ENCODE measurements around the gene GALNT18.
A peak's percentile ranks its signal among the peaks of the same experiment; 100 is the strongest.

The GALNT18 gene

DNA sequence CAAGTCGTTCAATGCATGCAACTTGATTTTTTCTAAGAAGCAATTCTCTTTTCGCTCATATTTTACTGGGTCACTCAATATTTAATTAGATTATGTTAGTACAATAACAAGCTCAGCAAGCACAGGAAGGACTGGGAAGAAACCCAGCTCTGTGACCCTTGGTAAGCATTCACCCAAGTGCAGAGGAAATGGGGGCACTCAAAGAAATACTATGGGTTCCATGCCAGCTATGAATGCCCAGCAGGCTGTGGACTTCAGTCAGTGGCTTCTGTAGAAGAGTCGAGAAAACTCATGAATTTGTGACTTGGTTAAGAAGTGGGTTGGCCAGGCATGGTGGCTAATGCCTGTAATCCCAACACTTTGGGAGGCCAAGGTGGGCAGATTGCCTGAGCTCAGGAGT, 123.6 kb downstream of the GALNT18 start:
- DNase-seq (ENCODE audit: low spot score) = peak; percentile 41

DNA sequence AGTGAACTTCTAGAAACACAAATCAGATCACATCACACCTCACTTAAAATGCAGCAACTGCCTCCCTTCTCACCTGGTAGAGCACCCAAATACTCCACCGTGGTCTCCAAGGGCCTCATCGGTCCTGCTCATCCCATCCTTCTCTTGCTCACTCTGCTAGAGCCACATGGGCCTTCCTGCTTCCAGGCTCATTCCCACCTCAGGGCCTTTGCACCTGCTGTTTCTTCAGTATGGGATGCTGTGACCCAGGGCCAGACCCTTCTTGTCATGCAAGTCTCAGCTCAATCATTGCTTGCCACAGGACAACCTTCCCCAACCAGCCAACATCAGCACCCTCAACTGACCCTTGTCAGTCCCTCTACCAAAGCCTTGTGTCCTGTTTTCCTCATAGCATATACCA, 124.9 kb downstream of the GALNT18 start:
- DNase-seq (ENCODE audit: low spot score) = no peak

DNA sequence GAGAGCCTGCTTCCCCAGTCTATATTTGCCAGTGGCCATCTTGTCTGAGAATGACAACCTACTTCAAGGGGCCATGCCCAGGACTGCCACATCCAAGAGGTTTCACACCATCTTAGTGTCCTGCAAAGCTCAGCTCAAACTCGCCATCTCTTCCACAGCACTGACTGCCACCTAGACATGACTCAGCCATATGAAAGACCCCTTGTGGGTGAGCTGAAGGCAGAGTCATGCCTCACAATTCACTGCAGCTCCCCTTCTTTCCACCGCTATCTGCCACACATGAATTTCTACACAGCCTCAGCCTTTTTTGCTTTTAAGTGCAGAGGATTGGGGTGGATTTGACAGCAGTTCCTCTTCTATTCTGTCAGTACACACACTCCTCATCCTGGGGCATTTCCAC, 127.5 kb downstream of the GALNT18 start:
- DNase-seq (ENCODE audit: low spot score) = no peak

DNA sequence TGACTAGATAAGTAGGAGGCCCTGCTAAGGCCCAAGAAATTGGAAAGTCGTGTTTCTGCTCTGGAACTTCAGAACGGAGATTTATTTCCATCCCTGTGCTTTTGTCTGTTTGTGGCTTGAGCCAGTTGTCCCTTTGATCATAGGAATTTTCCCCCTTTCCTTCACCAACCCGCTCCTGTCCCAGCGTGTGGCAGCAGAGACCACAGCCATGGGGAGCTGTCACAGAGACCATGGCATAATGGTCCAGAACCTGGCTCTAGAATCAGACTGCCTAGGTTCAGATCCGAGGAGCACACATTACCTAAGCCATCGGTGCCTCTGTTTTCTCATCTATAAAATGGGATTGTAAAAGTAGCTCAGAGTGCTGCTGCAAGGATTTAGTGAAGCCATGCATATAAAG, 128.1 kb downstream of the GALNT18 start:
- DNase-seq (ENCODE audit: low spot score) = no peak

DNA sequence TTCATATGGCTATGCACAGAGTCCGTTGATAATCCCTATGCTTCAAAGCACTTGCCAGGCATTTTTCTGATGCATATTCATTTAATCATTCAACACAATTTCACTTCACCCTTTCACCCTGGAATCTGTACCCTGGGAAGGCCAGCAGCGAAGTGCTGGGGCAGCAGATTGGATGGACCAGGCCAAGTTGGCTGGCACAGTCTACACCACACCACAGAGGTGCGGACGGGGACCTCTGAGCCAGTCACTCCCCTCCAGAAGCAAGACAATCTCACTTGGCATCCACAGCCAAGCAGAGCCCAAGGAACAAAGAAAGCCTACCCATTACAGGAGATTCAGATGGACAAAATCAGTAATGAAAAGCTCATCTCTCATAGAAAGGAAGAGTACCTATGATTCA, 130.2 kb downstream of the GALNT18 start:
- no peak for DNase-seq (ENCODE audit: low spot score)

DNA sequence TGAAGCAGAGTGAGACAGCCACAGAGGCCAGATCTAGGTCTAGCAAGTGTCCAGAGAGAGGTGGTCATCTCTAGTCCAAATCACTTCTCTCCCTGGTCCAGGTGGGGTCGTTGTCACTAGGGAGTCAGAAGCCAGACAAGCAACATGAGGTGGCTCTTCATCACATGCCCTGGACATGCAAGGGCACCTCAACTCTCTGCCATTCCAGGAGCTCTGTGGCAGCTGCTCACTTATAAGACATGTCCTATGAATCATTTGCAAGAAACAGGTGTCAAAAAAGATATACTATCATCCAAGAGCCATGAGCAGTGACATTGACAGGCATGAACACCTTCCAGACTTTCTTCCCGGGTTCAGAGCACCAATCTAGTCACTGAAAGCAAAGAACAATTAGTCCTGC, 130.8 kb downstream of the GALNT18 start:
- no peak for DNase-seq (ENCODE audit: low spot score)

DNA sequence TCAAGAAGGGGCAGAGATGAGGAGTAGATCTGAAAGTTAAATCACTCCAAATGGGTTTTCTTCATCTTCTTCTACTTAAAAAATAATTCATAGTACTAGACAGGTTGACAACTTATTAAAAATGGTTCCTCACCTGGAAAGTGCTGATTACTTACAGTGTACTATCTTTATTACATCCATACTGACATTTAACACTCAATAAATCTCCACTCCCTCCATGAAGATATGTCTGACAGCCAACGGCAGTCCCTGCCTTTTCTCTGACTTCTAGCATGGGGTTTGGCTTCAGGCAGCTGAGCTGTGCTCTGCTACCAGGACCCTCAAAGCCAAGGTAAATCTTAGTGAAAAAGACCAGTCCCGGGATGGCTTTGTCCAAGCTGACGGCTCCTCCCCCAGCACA, 135.4 kb downstream of the GALNT18 start:
- no peak for DNase-seq (ENCODE audit: low spot score)

DNA sequence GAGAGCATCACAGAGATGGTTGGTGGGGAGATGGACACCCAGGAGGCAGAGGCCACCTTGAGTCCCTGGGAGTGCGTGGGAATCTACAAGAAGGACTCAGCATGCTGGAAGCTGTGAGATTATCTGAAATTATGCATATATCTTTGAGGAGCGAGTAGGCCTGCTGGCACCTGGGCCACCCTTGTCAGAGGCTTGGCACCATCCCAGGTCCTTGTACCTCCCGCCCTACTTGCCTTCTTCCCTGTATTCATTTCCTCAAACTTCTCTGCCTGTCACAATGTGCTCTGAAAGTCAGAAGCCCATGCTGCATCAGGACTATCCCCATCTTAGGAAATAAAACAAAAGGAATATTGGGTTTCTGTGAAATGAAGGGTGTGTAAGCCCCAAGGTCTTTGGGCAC, 135.8 kb downstream of the GALNT18 start:
- no peak for DNase-seq (ENCODE audit: low spot score)

DNA sequence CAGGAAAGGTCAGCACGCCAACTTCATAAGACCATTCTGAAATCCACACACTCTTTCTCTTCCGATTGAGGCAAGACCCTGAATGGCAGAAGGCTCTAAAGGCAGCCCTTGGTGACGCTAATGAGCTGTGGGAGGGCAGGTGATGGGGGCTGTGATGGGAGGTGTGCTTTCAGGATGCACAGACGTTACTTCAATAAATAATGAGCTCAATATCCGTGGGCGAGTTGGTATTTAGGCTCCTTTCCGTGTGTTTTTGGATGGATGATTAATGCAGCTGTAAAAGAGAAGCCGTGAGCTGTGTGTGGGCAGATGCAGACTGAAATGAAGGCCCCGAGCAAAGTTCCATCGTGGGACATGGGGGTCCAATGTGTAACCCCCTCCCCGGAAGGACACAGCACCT, 138.2 kb downstream of the GALNT18 start:
- DNase-seq (ENCODE audit: low spot score) = no peak

DNA sequence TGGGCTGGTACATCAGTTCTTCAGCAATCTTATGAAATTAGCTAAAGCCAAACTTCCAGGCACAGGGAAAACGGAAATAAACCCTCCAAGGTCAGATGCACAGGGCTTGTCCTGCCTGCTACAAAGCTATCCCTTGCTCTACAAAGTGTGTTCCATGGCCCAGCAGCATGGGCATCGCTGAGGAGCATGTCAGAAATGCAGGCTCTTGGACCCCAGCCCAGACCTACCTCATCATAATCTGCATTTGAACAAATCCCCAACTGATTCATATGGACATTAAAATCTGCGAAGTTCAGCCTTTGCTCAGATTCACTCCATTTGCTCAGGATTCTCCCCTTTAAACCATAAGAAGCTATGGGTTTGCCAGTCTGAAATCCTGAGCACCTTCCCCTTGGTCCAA, 139.1 kb downstream of the GALNT18 start:
- no peak for DNase-seq (ENCODE audit: low spot score)

DNA sequence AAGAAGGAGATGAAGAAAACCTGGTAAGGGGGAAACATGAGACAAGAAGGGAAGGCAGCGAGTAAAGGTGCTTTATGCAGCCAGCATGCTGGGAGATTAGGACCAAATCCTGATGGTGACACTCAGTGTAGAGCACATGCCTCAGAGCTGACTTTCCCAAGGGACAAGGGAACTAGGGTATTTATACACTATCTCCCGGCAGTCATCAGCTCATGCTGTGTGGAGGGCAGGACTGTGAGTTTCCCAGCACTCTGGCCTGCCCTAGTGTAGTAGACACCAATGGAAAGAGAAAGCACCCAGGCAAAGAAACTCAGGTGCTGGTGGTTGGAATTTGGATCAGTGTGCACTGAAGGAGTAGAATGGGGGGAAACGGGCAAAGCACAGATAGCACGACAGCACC, 140.4 kb downstream of the GALNT18 start:
- DNase-seq (ENCODE audit: low spot score) = no peak

DNA sequence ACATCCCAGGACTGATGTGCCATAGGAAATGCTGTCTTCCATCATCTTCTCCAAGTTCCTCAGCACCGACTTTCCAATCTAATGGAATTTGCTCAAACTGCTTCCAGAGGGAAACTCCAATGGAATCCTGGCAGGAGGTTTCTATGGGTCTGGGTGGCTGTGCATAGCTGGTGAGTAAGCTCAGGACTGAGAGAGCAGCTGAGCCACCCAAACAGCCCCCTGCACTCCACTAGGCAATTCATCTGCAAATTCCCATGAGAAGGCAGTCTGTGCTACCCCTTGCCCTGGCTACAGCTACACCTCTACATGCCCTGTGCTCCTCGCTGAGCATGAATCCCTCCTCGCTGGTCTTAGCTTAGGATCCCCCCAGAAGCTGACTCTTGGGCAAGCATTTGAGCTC, 140.8 kb downstream of the GALNT18 start:
- no peak for DNase-seq (ENCODE audit: low spot score)

DNA sequence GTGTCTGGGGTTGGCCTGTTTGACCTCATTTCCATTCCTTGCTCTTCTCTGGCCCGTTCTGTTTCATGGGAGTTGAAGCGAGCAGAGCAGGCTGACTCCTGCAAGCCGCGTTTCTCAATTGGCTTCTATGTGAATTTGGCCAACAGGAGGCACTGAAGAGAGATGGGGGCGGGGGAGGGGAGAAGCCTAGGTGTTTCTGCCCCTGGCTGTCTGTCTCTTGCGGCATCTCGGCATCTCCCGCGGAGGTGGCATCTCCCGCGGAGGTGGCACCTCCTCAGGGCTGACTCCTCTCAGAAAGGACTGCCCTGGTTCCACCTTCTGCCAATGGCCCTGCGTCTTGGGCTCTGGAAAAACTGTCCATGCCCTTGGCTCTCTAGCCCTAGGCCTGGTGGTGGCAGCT, 143.1 kb downstream of the GALNT18 start:
- DNase-seq (ENCODE audit: low spot score) = no peak

DNA sequence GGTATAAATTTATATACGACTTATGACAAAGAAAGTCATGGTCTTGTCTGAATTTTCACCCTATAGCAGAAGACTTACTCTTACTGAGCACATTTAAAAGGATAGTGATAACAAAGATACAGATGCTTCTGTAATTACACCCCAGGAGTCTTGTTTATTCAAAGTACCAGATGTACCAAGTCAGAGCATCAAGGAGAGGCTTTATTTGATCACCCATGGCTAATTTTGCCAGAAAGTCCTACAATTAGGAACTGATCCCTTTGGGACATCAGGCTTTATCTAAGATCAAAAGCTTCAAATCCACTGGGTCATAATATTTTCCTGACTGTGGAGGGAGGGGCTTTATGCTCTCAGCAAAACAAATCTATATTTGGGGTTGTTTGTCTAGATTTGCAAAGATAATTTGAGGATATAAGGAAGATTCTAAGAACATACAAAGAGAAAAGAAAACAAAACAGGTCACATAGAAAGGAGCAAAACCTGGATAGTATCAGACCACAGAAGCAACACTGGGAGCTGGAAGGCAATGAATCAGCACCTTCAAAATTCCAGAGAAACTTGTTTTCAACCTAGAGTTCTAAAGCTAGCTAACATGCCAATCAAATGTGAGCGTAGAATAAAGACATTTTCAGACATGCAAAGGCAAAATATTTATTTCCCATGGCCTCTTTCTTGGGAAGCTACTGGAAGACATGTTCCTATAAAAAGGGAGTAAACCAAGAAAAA, 143.9 kb downstream of the GALNT18 start:
- DNase-seq (ENCODE audit: low spot score) = no peak

DNA sequence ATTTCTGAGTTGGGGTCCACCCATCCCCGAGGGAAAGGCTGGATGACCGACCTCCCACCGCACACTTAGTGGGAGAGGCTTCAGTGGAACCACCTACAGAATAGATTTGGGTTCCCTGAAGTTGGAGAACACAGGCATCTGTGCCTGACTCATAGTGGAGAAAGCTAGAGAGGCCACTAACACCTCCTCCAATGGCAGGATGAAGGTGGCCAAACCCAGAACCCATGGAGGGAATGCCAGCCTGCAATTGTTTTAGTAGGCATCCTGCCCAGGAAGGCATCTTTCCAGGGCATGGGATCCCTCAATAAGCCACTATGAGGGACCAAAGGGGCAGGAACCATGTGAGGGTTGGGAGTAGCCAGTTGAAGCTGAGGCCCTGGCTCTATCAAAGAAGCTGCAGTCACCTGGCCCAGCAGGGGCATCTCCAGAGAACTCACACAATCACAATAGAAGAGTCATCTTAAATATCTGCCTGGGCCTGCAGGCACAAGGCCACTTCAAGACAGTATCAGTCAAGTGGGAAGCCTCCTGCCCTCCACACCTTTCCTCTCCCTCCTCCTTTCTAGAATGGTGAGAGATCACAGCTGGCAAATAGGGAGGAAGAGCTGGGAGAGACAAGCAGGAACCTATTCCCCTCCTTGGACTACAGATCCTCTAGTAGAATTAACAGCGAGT, 144.7 kb downstream of the GALNT18 start:
- peak; percentile 66 for DNase-seq (ENCODE audit: low spot score)

DNA sequence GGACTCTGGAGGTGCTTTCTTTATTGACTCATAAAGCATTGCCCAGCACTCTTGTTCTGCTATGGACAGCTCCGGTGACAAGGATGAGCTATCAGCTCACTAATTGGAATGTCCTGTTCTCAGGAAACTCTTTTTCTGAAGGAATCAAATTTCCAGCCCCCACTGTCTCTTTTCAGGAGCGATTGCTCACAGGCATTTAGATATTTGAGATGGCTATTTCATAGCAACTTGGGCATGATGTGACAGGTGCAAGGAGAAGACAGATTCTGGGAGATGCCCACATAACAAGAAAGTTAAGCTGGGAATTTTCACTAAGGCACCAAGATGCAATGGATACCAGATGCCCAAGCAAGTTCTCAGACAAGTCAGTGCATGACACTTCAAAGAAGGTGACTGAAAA, 145.3 kb downstream of the GALNT18 start:
- no peak for DNase-seq (ENCODE audit: low spot score)

DNA sequence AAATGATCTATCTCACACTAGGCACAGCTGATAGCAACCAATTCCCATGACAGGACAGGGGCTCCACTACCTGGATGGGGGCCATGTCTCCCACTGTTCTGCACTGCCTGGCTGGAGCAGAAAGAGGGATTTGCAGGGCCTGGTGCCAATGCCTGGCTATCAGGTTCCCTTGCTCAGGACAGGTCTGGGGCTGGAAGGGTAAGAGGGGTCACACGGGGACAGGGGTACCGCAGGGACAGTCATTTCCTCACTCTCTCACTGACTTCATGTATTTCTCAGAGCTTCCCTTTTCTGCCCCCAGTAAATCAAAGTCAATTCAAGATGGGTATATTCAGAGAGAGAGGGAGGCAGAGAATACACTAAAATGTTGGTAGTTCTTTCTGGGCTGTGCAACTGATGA, 149.7 kb downstream of the GALNT18 start:
- no peak for DNase-seq (ENCODE audit: low spot score)

DNA sequence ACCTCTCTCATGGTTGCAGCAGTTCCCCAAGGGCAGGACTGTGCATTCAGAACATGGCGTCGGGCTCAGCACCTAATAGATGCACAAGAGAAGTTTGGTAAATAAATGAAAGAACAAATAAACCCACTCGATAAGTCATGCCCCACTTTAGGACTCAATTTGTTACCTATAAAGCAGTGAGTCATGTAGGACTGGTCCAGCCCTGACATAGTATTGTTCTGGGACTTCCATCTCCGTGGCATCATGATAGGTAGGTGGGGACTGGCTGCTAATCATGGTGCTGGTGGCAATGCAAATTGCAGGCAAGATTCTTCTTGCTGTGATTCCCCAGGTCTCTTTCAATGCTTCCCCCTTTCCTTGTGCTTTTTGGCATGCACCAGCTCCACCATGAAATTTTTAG, 150.6 kb downstream of the GALNT18 start:
- DNase-seq (ENCODE audit: low spot score) = no peak

DNA sequence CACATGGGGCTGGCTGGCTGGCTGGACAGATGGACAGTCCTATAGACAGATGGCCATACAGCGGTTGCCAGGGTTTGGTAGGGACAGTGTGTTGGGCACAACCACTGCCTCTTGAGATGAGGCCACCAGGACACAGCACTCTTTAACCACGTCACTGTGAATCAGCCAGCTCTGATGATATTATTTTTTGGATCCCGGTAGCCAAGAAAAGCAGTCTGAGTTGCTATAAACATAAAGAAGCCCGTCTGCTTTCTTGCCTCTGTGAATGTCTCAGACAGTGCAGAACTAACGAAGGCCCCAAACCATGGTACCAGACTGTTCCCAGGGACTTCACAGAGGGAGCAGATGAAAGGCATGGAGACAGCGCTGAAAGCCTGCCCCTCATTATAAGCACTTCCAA, 152.9 kb downstream of the GALNT18 start:
- DNase-seq (ENCODE audit: low spot score) = no peak

DNA sequence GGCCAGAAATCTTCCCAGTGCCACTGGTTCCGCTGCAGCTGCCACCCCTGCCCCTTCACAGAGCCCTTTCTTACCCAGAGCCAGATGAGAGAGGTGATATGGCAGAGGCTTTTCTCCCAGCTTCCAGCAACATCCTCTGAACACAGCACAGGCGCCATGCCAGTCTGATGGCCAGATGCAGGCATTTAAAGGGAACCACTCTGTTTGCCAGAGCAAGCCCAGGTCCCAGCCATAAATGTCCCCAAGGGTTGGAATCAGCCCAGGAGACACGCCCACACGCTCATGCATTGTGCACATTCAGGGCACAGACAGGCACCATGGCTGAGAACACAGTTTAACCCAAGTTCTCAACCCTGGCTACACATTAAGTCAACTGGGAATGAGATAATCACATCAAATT, 154.5 kb downstream of the GALNT18 start:
- DNase-seq (ENCODE audit: low spot score) = no peak

DNA sequence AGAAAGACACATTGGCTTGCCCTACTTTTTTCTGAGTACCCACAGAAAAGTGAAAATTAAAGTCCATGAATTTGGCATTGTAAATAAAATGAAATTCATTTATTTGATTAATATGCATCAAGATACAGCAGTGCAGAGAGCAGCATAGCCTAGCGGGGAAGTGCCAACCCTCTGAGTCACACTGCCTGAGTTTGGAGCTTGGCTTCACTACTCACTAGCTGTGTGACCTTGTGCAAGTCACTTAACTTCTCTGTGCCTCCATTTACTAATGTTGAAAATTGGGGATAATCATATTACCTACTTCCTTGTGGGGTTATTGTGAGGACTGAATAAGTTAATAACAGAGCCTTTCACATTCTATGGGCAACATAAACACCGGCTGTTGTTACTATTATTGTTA, 157.2 kb downstream of the GALNT18 start:
- no peak for DNase-seq (ENCODE audit: low spot score)

DNA sequence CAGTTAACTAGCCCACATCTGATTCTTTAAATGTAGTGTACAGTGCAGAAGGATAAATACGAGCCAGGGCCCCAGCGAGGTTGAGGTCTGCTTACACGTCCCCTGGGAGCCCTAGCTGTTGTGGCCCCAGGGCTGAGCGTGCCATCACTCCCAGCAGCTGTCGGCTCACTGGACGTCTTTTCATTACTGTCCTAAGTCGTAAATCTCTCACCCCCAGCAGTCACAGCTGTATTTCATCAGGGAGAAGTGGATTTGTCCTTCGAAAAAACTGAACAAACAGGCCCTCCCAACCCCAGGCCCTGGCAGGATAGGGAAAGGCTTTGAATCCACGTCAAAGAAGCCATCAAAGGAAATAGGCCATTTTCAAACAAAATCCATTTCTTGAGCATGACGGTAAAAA, 158.4 kb downstream of the GALNT18 start:
- DNase-seq (ENCODE audit: low spot score) = no peak

DNA sequence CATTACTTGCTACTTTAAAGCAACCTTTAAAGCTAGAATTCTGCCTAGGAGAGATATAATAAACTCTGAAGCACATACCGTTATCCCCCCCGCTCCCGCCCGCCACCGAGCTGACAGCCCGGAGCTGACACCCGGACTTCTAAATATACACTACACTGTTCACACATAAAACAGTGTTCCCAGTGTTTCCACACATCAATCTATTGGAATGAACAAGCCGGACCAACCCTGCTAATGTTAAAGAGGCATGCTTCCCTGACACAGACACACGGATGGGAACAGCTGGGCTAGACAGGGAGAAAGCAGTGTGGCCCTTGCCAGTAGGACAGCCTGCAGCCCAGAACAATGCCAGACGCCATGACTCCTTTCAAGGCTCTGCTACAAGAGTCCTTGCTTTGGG, 160.3 kb downstream of the GALNT18 start:
- peak; percentile 48 for DNase-seq (ENCODE audit: low spot score)

DNA sequence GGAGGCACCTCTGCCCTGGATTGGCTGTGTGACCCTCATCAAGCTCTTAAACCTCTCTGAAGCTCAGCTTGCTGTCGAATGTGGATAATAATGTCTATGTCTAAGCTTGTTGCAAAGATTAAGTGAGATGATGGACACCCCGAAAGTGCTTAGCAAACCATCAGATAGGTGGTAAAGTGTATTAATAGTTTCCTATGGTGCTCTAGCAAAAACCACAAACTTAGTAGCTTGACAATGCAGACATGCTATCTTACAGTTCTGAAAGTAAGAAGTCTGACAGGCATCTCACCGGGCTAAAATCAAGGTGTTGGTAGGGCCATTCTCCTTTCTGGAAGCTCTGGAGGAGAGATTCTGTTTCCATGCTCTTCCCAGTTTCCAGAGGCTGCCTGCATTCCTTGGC, 162.2 kb downstream of the GALNT18 start:
- no peak for DNase-seq (ENCODE audit: low spot score)

Data from cerebellar cortex (tissue), 1 donor.